HEK293T (cell line): ENCODE data around the gene TRPV3.
"Not testable (repeated sequence)": the region's sequence is repeated elsewhere in the genome, so short reads cannot be mapped to it uniquely, and the experiment has no call there.

ENCODE experiments used
- CTCF ChIA-PET: fragments of 350-600 bp; formaldehyde crosslinking; extraction: SDS; loops from one replicate; lab custom pipeline; 2021; ENCODE audit warnings: antibody characterized with exemption, inconsistent platforms; lab: Yijun Ruan, JAX
- POLR2A ChIA-PET: fragments of 350-600 bp; formaldehyde crosslinking; extraction: SDS; loops from one replicate; lab custom pipeline; 2020; ENCODE audit warnings: antibody characterized with exemption, inconsistent platforms; lab: Yijun Ruan, JAX
- DNase-seq: peaks from one replicate; pipeline ENCODE4 v3.0.0; 2012; ENCODE audit warnings: mixed read lengths; ENCODE audit errors: extremely low spot score
- ARNT ChIP-seq: fragments of 450-650 bp; IDR thresholded peaks from 2 replicates; pipeline ENCODE4 v1.6.1; 2017; ENCODE audit warnings: mild to moderate bottlenecking
- BHLHE40 ChIP-seq: fragments of 450-650 bp; IDR thresholded peaks from 2 replicates; pipeline ENCODE4 v1.6.1; 2016; ENCODE audit warnings: mild to moderate bottlenecking, moderate library complexity, borderline replicate concordance
- CTBP1 ChIP-seq: fragments of 450-650 bp; IDR thresholded peaks from 2 replicates; pipeline ENCODE4 v1.6.1; 2016; ENCODE audit warnings: borderline replicate concordance
- ELF4 ChIP-seq: fragments of 450-650 bp; IDR thresholded peaks from 2 replicates; pipeline ENCODE4 v1.6.1; 2017; ENCODE audit warnings: antibody characterized with exemption
- FOXA1 ChIP-seq: fragments of 450-650 bp; IDR thresholded peaks from 2 replicates; pipeline ENCODE4 v1.6.1; 2016; ENCODE audit warnings: mild to moderate bottlenecking
- FOXK2 ChIP-seq: fragments of 450-650 bp; IDR thresholded peaks from 2 replicates; pipeline ENCODE4 v1.6.1; 2016; ENCODE audit warnings: mild to moderate bottlenecking
- FOXM1 ChIP-seq: fragments of 450-650 bp; IDR thresholded peaks from 2 replicates; pipeline ENCODE4 v1.6.1; 2017; ENCODE audit warnings: mild to moderate bottlenecking, borderline replicate concordance
- HDGF ChIP-seq: fragments of 450-650 bp; IDR thresholded peaks from 2 replicates; pipeline ENCODE4 v1.6.1; 2017; ENCODE audit warnings: antibody characterized with exemption, borderline replicate concordance
- L3MBTL2 ChIP-seq: fragments of 450-650 bp; conservative IDR thresholded peaks from 2 replicates; pipeline ENCODE4 v1.6.1; 2016; ENCODE audit warnings: mild to moderate bottlenecking
- LEF1 ChIP-seq: fragments of 450-650 bp; IDR thresholded peaks from 2 replicates; pipeline ENCODE4 v1.6.1; 2017; ENCODE audit warnings: mild to moderate bottlenecking, borderline replicate concordance
- NFRKB ChIP-seq: fragments of 450-650 bp; IDR thresholded peaks from 2 replicates; pipeline ENCODE4 v1.6.1; 2016; ENCODE audit warnings: mild to moderate bottlenecking, moderate library complexity
- SP1 ChIP-seq: fragments of 450-650 bp; IDR thresholded peaks from 2 replicates; pipeline ENCODE4 v1.6.1; 2017
- SUZ12 ChIP-seq: fragments of 450-650 bp; IDR thresholded peaks from 2 replicates; pipeline ENCODE4 v1.6.1; 2016; ENCODE audit warnings: mild to moderate bottlenecking
- TARDBP ChIP-seq: fragments of 450-650 bp; IDR thresholded peaks from 2 replicates; pipeline ENCODE4 v1.6.1; 2016
- ZNF384 ChIP-seq: fragments of 450-650 bp; IDR thresholded peaks from 2 replicates; pipeline ENCODE4 v1.6.1; 2016
- TF ChIP-seq, protein P1 (sequence below): fragments of 450-650 bp; IDR thresholded peaks from 2 replicates; pipeline ENCODE4 v1.6.1; 2016

TRPV3 gene

DNA sequence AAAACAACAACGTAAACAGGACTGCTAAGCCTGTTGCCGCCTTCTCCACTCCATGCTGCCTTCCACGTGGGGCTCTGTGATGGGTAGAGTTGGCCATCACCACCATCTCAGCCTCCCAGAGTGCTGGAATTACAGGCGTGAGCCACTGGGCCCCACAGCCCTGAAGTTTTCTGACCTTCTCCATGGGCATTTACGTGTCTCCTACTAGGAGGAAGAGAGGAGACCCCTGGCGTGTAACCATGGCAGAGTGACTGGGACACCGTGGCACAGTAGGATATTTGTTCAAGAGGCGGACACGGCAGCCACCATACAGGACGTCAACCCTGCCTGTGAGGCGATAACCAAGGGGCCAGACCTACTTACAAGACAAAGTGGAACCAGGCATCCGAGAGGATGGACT is 31.1 kb downstream of the TRPV3 start:
- CTCF ChIA-PET: interaction anchor here (0.6 kb wide), 1 partner anchor 278 kb away, joined by 3 read pairs; no protein-coding TSS in a partner anchor
- DNase-seq: no peak
- POLR2A ChIA-PET: no interaction called here
- TF ChIP-seq FOXK2 (no peak), HDGF (no peak), NFRKB (no peak), FOXM1 (no peak), BHLHE40 (no peak), FOXA1 (no peak), TARDBP (no peak), ELF4 (no peak), SP1 (no peak), LEF1 (no peak), CTBP1 (no peak), ZNF384 (no peak), ARNT (no peak), L3MBTL2 (no peak), SUZ12 (no peak)
- TF ChIP-seq, protein P1, sequence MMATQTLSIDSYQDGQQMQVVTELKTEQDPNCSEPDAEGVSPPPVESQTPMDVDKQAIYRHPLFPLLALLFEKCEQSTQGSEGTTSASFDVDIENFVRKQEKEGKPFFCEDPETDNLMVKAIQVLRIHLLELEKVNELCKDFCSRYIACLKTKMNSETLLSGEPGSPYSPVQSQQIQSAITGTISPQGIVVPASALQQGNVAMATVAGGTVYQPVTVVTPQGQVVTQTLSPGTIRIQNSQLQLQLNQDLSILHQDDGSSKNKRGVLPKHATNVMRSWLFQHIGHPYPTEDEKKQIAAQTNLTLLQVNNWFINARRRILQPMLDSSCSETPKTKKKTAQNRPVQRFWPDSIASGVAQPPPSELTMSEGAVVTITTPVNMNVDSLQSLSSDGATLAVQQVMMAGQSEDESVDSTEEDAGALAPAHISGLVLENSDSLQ: no peak

DNA sequence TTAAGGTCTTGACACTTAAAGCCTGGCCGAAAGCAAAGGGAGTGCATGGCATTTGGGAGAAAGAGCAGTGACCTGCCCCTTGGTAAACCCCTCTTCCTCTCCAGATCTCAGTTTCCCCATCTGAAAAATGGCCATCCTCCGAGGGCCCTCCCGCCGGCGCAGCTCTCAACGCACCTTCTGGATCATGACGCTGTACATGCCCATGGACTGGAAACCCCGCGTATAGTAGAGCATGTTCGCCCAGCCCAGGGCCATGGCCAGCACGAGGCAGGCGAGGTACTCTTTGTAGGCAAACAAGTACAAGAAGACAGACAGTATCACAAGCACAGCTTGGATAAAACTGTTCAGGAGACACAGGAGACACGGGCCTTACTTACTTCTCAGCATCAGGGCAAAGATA is 33.6 kb downstream of the TRPV3 start:
- no peak for TF ChIP-seq FOXM1
- no peak for TF ChIP-seq ZNF384
- no peak for TF ChIP-seq FOXK2
- TF ChIP-seq BHLHE40: no peak
- TF ChIP-seq ARNT: no peak
- no peak for TF ChIP-seq LEF1
- no peak for TF ChIP-seq SP1
- TF ChIP-seq SUZ12: no peak
- no peak for TF ChIP-seq ELF4
- TF ChIP-seq, protein P1: no peak
- no peak for TF ChIP-seq NFRKB
- TF ChIP-seq CTBP1: no peak
- no peak for TF ChIP-seq TARDBP
- no peak for TF ChIP-seq L3MBTL2
- no peak for TF ChIP-seq FOXA1
- TF ChIP-seq HDGF: no peak
- DNase-seq: no peak
- CTCF ChIA-PET: no interaction called here
- POLR2A ChIA-PET: no interaction called here

GRCh38 chr17:3519472-3519871 is 38.1 kb downstream of the TRPV3 start:
- CTCF ChIA-PET, DNase-seq, POLR2A ChIA-PET: not testable (repeated sequence)

- no peak for DNase-seq
- ChIA-PET POLR2A (no interaction called here), CTCF (no interaction called here)
- TF ChIP-seq TARDBP: no peak
- TF ChIP-seq ARNT: no peak
- TF ChIP-seq L3MBTL2: no peak
- TF ChIP-seq FOXK2: no peak
- TF ChIP-seq SUZ12: no peak
- TF ChIP-seq FOXM1: no peak
- TF ChIP-seq HDGF: no peak
- no peak for TF ChIP-seq CTBP1
- TF ChIP-seq LEF1: no peak
- TF ChIP-seq BHLHE40: no peak
- no peak for TF ChIP-seq ELF4
- TF ChIP-seq SP1: no peak
- TF ChIP-seq ZNF384: no peak
- TF ChIP-seq, protein P1: no peak
- no peak for TF ChIP-seq FOXA1
- TF ChIP-seq NFRKB: no peak
These were observed 42.7 kb downstream of the TRPV3 start for GRCh38 chr17:3514873-3515272.

GRCh38 chr17:3514167-3514566 is 43.4 kb downstream of the TRPV3 start:
- CTCF ChIA-PET: interaction anchor here (0.5 kb wide), 1 partner anchor 422 kb away, joined by 3 read pairs; no protein-coding TSS in a partner anchor
- DNase-seq, POLR2A ChIA-PET: not testable (repeated sequence)

GRCh38 chr17:3513305-3514035 is 44.1 kb downstream of the TRPV3 start:
- CTCF ChIA-PET: no interaction called here
- TF ChIP-seq FOXM1 (no peak), ARNT (no peak), SUZ12 (no peak), FOXA1 (no peak), ELF4 (no peak), FOXK2 (no peak), HDGF (no peak), BHLHE40 (no peak), ZNF384 (no peak), NFRKB (no peak), L3MBTL2 (no peak), CTBP1 (no peak), TARDBP (no peak), LEF1 (no peak), SP1 (no peak)
- TF ChIP-seq, protein P1: no peak
- DNase-seq: no peak
- POLR2A ChIA-PET: no interaction called here
